ENCODE data around the gene APLP2. TPM values are rescaled to one million over a fixed set of nuclear protein-coding genes. Genes with fewer than 3 reads are reported as not detected.

Gene APLP2
- total RNA-seq, 1 experiment from 2014 or later, result 350 TPM

DNA sequence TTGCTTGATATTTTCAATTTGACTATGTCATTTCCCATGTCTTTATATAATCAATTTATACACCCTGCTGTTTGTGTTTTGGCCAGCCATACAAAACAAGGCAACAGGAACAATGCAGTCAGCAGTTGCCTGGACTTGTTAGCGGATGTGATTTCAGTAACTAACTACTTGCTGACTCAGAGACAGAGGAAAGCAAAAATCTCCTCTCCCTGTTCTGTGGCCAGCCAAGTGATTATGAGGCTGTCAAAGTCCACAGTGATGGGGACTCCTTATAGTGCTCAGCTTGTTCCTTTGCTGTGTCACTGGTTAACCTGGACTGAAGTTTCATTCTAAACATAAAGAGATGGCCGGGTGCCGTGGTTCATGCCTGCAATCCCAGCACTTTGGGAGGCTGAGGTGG, 32.6 kb upstream of the APLP2 start:
- no peaks in the 10 kb centered on the region for H3K9me2 ChIP-seq (ENCODE audit: insufficient read depth)
- H3K27me3 ChIP-seq (ENCODE audit: insufficient read depth, low read depth), result no peaks in the 10 kb centered on the region
- H3K4me2 ChIP-seq, result no peak overlapping the region
- H4K20me1 ChIP-seq (ENCODE audit: insufficient read depth), result no peaks in the 10 kb centered on the region
- H3F3A ChIP-seq (ENCODE audit: insufficient read depth, low read depth), result no peaks in the 10 kb centered on the region
- DNase-seq, result no peak
- H3K36me3 ChIP-seq (ENCODE audit: low read depth), result no peaks in the 10 kb centered on the region
- ChIA-PET POLR2A (ENCODE audit: unreplicated experiment) (no interaction called here), CTCF (no interaction called here)
- intact Hi-C loops (cut with micrococcal nuclease; ENCODE audit: unreplicated experiment), result no loop called here
- H3K9me3 ChIP-seq (ENCODE audit: insufficient read depth, low read depth), result no peaks in the 10 kb centered on the region
- H3K4me3 ChIP-seq, result no peak overlapping the region
- no TSS peak for BruUV-seq (replicated peaks)
- TF ChIP-seq EZH2 (IDR thresholded peaks at IDR 0.05; ENCODE audit: low read depth) (no peak), CTCF (conservative IDR thresholded peaks at IDR 0.05) (no peak)
- H3K4me1 ChIP-seq (replicated peaks; ENCODE audit: insufficient read depth), result peaks cover 2% of the 10 kb centered on the region; the same call in 1 of the 2 replicates
- H3K27ac ChIP-seq, result no peak overlapping the region
- no peaks in the 10 kb centered on the region for H3K79me2 ChIP-seq (ENCODE audit: low read depth)
- H2AFZ ChIP-seq, result no peak overlapping the region

GRCh38 chr11:130037881-130038585, 31.7 kb upstream of the APLP2 start:
- Histone ChIP-seq H3K9me3 (ENCODE audit: insufficient read depth, low read depth) (no peaks in the 10 kb centered on the region), H3K27me3 (ENCODE audit: insufficient read depth, low read depth) (no peaks in the 10 kb centered on the region), H3K4me3 (no peak overlapping the region), H2AFZ (no peak overlapping the region), H4K20me1 (ENCODE audit: insufficient read depth) (no peaks in the 10 kb centered on the region), H3K4me1 (replicated peaks; ENCODE audit: insufficient read depth) (peaks cover under 1% of the 10 kb centered on the region; the same call in 1 of the 2 replicates), H3K36me3 (ENCODE audit: low read depth) (no peaks in the 10 kb centered on the region), H3K4me2 (no peak overlapping the region), H3K27ac (no peak overlapping the region), H3K79me2 (ENCODE audit: low read depth) (no peaks in the 10 kb centered on the region), H3K9me2 (ENCODE audit: insufficient read depth) (no peaks in the 10 kb centered on the region), H3F3A (ENCODE audit: insufficient read depth, low read depth) (no peaks in the 10 kb centered on the region)
- DNase-seq, result no peak
- CTCF ChIA-PET, result no interaction called here
- POLR2A ChIA-PET (ENCODE audit: unreplicated experiment), result no interaction called here
- BruUV-seq (replicated peaks), result no TSS peak
- TF ChIP-seq EZH2 (IDR thresholded peaks at IDR 0.05; ENCODE audit: low read depth) (no peak), CTCF (conservative IDR thresholded peaks at IDR 0.05) (no peak)
- intact Hi-C loops (cut with micrococcal nuclease; ENCODE audit: unreplicated experiment), result no loop called here

DNA sequence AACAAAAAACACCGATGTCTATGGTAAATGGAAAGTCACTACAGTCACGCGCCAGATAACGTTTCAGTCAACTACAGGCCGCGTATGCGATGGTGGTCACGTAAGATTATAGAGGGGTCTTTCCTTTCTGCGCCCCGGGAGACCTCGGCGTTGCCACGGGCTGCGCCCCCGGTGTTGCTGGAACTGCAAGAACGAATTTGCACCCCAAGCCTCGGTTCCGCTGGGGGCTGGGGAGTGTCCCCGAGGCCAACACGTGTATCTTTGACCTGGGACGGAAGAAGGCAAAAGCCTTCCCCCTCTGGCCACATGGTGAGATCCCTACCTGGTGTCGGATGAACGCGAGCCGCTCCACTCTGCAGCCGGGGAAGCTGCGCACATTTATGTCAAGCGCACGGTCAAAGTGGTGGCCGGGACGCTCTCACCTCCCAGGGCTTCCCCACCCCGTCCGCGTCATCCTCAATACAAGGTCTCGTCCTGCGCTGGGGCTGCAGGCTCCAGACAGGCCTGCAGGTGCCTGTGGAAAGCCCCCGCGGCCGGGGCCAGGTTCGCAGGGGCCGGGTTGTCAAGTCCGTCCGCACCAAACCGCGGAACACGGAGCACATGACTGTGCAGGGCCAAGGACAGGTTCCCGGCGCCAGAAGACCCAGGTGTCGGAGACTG, 29.3 kb upstream of the APLP2 start:
- TF ChIP-seq CTCF (conservative IDR thresholded peaks at IDR 0.05), result no peak
- TF ChIP-seq EZH2 (IDR thresholded peaks at IDR 0.05; ENCODE audit: low read depth), result no peak
- H2AFZ ChIP-seq, result no peak overlapping the region
- no peaks in the 10 kb centered on the region for H3K79me2 ChIP-seq (ENCODE audit: low read depth)
- H3F3A ChIP-seq (ENCODE audit: insufficient read depth, low read depth), result no peaks in the 10 kb centered on the region
- no TSS peak for BruUV-seq (replicated peaks)
- no peaks in the 10 kb centered on the region for H3K27me3 ChIP-seq (ENCODE audit: insufficient read depth, low read depth)
- no peaks in the 10 kb centered on the region for H3K36me3 ChIP-seq (ENCODE audit: low read depth)
- ChIA-PET CTCF (no interaction called here), POLR2A (ENCODE audit: unreplicated experiment) (no interaction called here)
- no peaks in the 10 kb centered on the region for H4K20me1 ChIP-seq (ENCODE audit: insufficient read depth)
- intact Hi-C loops (cut with micrococcal nuclease; ENCODE audit: unreplicated experiment), result no loop called here
- no peak for DNase-seq
- H3K9me3 ChIP-seq (ENCODE audit: insufficient read depth, low read depth), result no peaks in the 10 kb centered on the region
- no peak overlapping the region for H3K4me3 ChIP-seq
- peaks cover 6% of the 10 kb centered on the region; the same call in 1 of the 2 replicates for H3K4me1 ChIP-seq (replicated peaks; ENCODE audit: insufficient read depth)
- no peak overlapping the region for H3K4me2 ChIP-seq
- no peaks in the 10 kb centered on the region for H3K9me2 ChIP-seq (ENCODE audit: insufficient read depth)
- no peak overlapping the region for H3K27ac ChIP-seq

Measured in PC-9 (cell line).